Activated naive CD4-positive, alpha-beta T cell treated with anti-CD3 and anti-CD28 coated beads for 36 hours (primary cell): ENCODE measurements around the gene KLF13. TPM values are rescaled to one million over a fixed set of nuclear protein-coding genes. Genes with fewer than 3 reads are reported as not detected.

Experiments
- CTCF ChIA-PET: fragments of 350-600 bp; sonication (Branson Sonifier 250); formaldehyde crosslinking; loops from one replicate; lab custom pipeline; 2021; ENCODE audit warnings: antibody characterized with exemption; lab: Charles Lee
- DNase-seq: peaks from one replicate; pipeline ENCODE4 v3.0.0-alpha.2; 2020
- H3K27ac Mint-ChIP-seq: one replicate; pipeline ENCODE4 v1.8.0; 2021; ENCODE audit warnings: mild to moderate bottlenecking, mixed read lengths
- H3K27me3 Mint-ChIP-seq: one replicate; pipeline ENCODE4 v1.8.0; 2021; ENCODE audit warnings: low read depth, mixed read lengths
- H3K36me3 Mint-ChIP-seq: one replicate; pipeline ENCODE4 v1.8.0; 2021; ENCODE audit warnings: low read depth, mixed read lengths
- H3K4me1 Mint-ChIP-seq: one replicate; pipeline ENCODE4 v1.8.0; 2021; ENCODE audit warnings: low read depth, mixed read lengths
- H3K4me3 Mint-ChIP-seq: one replicate; pipeline ENCODE4 v1.8.0; 2021; ENCODE audit warnings: mild to moderate bottlenecking, moderate library complexity, mixed read lengths
- H3K9me3 Mint-ChIP-seq: one replicate; pipeline ENCODE4 v1.8.0; 2021; ENCODE audit warnings: mixed read lengths
- intact Hi-C: fragments of 100-400 bp; cut with micrococcal nuclease; formaldehyde crosslinking; loops from one replicate; pipeline ENCODE4 v1.15.1; 2023
- total RNA-seq, 2 experiments: library from RNA; stranded (reverse); gene quantifications; one replicate each; pipeline ENCODE4 v1.2.3, GENCODE V29; 2021

KLF13 gene
- total RNA-seq, 2 experiments from 2014 or later = 115 to 121 TPM

GRCh38 chr15:31292391-31293015, 34.1 kb upstream of the KLF13 start:
- Mint-ChIP-seq H3K27ac (no peak overlapping the region), H3K4me3 (no peak overlapping the region), H3K36me3 (no peaks in the 10 kb centered on the region), H3K9me3 (peaks cover 5% of the 10 kb centered on the region), H3K27me3 (no peaks in the 10 kb centered on the region), H3K4me1 (peaks cover 3% of the 10 kb centered on the region)
- CTCF ChIA-PET = no interaction called here
- DNase-seq = no peak
- intact Hi-C loops = no loop called here

- Mint-ChIP-seq H3K27ac (no peak overlapping the region), H3K4me3 (no peak overlapping the region), H3K9me3 (no peaks in the 10 kb centered on the region), H3K27me3 (no peaks in the 10 kb centered on the region), H3K36me3 (no peaks in the 10 kb centered on the region), H3K4me1 (peaks cover 3% of the 10 kb centered on the region)
- intact Hi-C loops = no loop called here
- DNase-seq = no peak
- CTCF ChIA-PET = interaction anchor here (1.1 to 1.7 kb wide), 2 partner anchors 9 to 197 kb away, joined by 3 read pairs; no protein-coding TSS in a partner anchor
Observed at GRCh38 chr15:31293655-31294054, 33.0 kb upstream of the KLF13 start.

GRCh38 chr15:31294067-31294466, 32.6 kb upstream of the KLF13 start:
- H3K4me3 Mint-ChIP-seq = no peak overlapping the region
- DNase-seq = no peak
- H3K27ac Mint-ChIP-seq = no peak overlapping the region
- CTCF ChIA-PET = interaction anchor here (1.1 to 1.7 kb wide), 3 partner anchors 9 to 196 kb away, joined by 3 read pairs; no protein-coding TSS in a partner anchor
- H3K4me1 Mint-ChIP-seq = peaks cover 3% of the 10 kb centered on the region
- intact Hi-C loops = no loop called here
- H3K9me3 Mint-ChIP-seq = no peaks in the 10 kb centered on the region
- no peaks in the 10 kb centered on the region for H3K36me3 Mint-ChIP-seq
- no peaks in the 10 kb centered on the region for H3K27me3 Mint-ChIP-seq

- Mint-ChIP-seq H3K27me3 (no peaks in the 10 kb centered on the region), H3K9me3 (no peaks in the 10 kb centered on the region), H3K4me3 (no peak overlapping the region), H3K36me3 (no peaks in the 10 kb centered on the region), H3K4me1 (peaks cover 3% of the 10 kb centered on the region), H3K27ac (no peak overlapping the region)
- CTCF ChIA-PET = interaction anchor here (1.7 kb wide), 1 partner anchor 193 kb away, joined by 3 read pairs; no protein-coding TSS in a partner anchor
- no peak for DNase-seq
- intact Hi-C loops = no loop called here
Observed at GRCh38 chr15:31295658-31296057, 31.0 kb upstream of the KLF13 start.

- Mint-ChIP-seq H3K4me1 (peaks cover 2% of the 10 kb centered on the region), H3K36me3 (no peaks in the 10 kb centered on the region), H3K27me3 (no peaks in the 10 kb centered on the region), H3K4me3 (no peak overlapping the region), H3K27ac (no peak overlapping the region), H3K9me3 (no peaks in the 10 kb centered on the region)
- CTCF ChIA-PET = no interaction called here
- no peak for DNase-seq
- intact Hi-C loops = no loop called here
Observed at GRCh38 chr15:31296219-31296645, 30.4 kb upstream of the KLF13 start.

GRCh38 chr15:31296646-31297574, 29.7 kb upstream of the KLF13 start:
- H3K9me3 Mint-ChIP-seq = no peaks in the 10 kb centered on the region
- intact Hi-C loops = no loop called here
- DNase-seq = no peak
- H3K4me3 Mint-ChIP-seq = no peak overlapping the region
- H3K36me3 Mint-ChIP-seq = no peaks in the 10 kb centered on the region
- H3K27ac Mint-ChIP-seq = no peak overlapping the region
- no peaks in the 10 kb centered on the region for H3K27me3 Mint-ChIP-seq
- no peaks in the 10 kb centered on the region for H3K4me1 Mint-ChIP-seq
- CTCF ChIA-PET = interaction anchor here (1.0 kb wide), 1 partner anchor 143 kb away, joined by 4 read pairs; no protein-coding TSS in a partner anchor

- no peak overlapping the region for H3K4me3 Mint-ChIP-seq
Observed at GRCh38 chr15:31297575-31298456, 28.8 kb upstream of the KLF13 start.

GRCh38 chr15:31298707-31299172, 27.9 kb upstream of the KLF13 start:
- intact Hi-C loops = no loop called here
- no peak overlapping the region for H3K4me3 Mint-ChIP-seq
- peaks cover 14% of the 10 kb centered on the region for H3K4me1 Mint-ChIP-seq
- H3K36me3 Mint-ChIP-seq = no peaks in the 10 kb centered on the region
- no peaks in the 10 kb centered on the region for H3K9me3 Mint-ChIP-seq
- DNase-seq = no peak
- no peak overlapping the region for H3K27ac Mint-ChIP-seq
- no peaks in the 10 kb centered on the region for H3K27me3 Mint-ChIP-seq
- CTCF ChIA-PET = interaction anchor here (0.9 kb wide), 1 partner anchor 11 kb away, joined by 3 read pairs; no protein-coding TSS in a partner anchor

More at GRCh38 chr15:31297575-31298456, 28.8 kb upstream of the KLF13 start:
- DNase-seq = no peak
- no peaks in the 10 kb centered on the region for H3K9me3 Mint-ChIP-seq
- CTCF ChIA-PET = interaction anchor here (0.9 to 1.0 kb wide), 2 partner anchors 10 to 142 kb away, joined by 3 to 4 read pairs; no protein-coding TSS in a partner anchor
- no peaks in the 10 kb centered on the region for H3K27me3 Mint-ChIP-seq
- H3K27ac Mint-ChIP-seq = no peak overlapping the region
- H3K4me1 Mint-ChIP-seq = peaks cover 6% of the 10 kb centered on the region
- no peaks in the 10 kb centered on the region for H3K36me3 Mint-ChIP-seq
- intact Hi-C loops = no loop called here

GRCh38 chr15:31300208-31300661, 26.4 kb upstream of the KLF13 start:
- CTCF ChIA-PET = interaction anchor here (0.6 kb wide), 1 partner anchor 171 kb away, joined by 4 read pairs; no protein-coding TSS in a partner anchor
- H3K9me3 Mint-ChIP-seq = no peaks in the 10 kb centered on the region
- H3K27ac Mint-ChIP-seq = no peak overlapping the region
- H3K4me3 Mint-ChIP-seq = no peak overlapping the region
- no peaks in the 10 kb centered on the region for H3K27me3 Mint-ChIP-seq
- no peak for DNase-seq
- no peaks in the 10 kb centered on the region for H3K36me3 Mint-ChIP-seq
- intact Hi-C loops = no loop called here
- peaks cover 18% of the 10 kb centered on the region for H3K4me1 Mint-ChIP-seq

- Mint-ChIP-seq H3K4me3 (no peak overlapping the region), H3K27ac (no peak overlapping the region), H3K27me3 (no peaks in the 10 kb centered on the region), H3K36me3 (no peaks in the 10 kb centered on the region), H3K4me1 (peaks cover 18% of the 10 kb centered on the region), H3K9me3 (no peaks in the 10 kb centered on the region)
- DNase-seq = no peak
- CTCF ChIA-PET = interaction anchor here (0.6 kb wide), 1 partner anchor 172 kb away, joined by 4 read pairs; no protein-coding TSS in a partner anchor
- intact Hi-C loops = no loop called here
Observed at GRCh38 chr15:31300981-31301672, 25.5 kb upstream of the KLF13 start.

GRCh38 chr15:31301673-31301990, 25.0 kb upstream of the KLF13 start:
- Mint-ChIP-seq H3K27ac (no peak overlapping the region), H3K36me3 (no peaks in the 10 kb centered on the region), H3K4me1 (peaks cover 18% of the 10 kb centered on the region), H3K4me3 (no peak overlapping the region), H3K9me3 (no peaks in the 10 kb centered on the region), H3K27me3 (no peaks in the 10 kb centered on the region)
- CTCF ChIA-PET = no interaction called here
- intact Hi-C loops = no loop called here
- no peak for DNase-seq
